HG03175 (cell line): ENCODE data around the gene MAD1L1.

Experiments used
- ATAC-seq: cut with Tn5 transposase; IDR thresholded peaks from one replicate; pipeline ENCODE4 v1.9.1; 2021; ENCODE audit warnings: mild to moderate bottlenecking, moderate library complexity; ENCODE audit not compliant: unreplicated experiment

MAD1L1 gene

GRCh38 chr7:2049782-2050510 lies 182.8 kb downstream of the MAD1L1 start:
- ATAC-seq, result no peak

GRCh38 chr7:2049111-2049781 lies 183.5 kb downstream of the MAD1L1 start:
- no peak for ATAC-seq

DNA sequence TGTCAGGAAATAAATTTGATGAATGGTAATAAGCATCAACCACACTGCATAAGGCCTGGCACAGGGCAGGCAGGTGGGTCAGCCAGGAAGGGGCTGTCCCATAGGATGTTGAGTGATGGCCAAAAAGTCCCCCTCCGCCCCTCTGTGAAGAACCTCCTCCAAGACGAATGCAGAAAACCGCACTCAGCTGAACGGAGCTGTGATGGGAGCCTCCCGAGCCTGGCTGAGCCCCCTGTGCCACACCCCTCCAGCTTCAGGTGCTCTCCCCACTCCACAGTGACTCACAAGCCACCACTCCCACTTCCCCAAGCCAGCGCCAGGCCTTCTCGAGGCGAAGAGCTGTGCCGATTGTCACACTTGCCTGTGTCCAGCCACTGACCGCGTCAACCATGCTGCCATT lies 184.2 kb downstream of the MAD1L1 start:
- ATAC-seq, result no peak

- no peak for ATAC-seq
These were observed 184.7 kb downstream of the MAD1L1 start for GRCh38 chr7:2048006-2048405.

DNA sequence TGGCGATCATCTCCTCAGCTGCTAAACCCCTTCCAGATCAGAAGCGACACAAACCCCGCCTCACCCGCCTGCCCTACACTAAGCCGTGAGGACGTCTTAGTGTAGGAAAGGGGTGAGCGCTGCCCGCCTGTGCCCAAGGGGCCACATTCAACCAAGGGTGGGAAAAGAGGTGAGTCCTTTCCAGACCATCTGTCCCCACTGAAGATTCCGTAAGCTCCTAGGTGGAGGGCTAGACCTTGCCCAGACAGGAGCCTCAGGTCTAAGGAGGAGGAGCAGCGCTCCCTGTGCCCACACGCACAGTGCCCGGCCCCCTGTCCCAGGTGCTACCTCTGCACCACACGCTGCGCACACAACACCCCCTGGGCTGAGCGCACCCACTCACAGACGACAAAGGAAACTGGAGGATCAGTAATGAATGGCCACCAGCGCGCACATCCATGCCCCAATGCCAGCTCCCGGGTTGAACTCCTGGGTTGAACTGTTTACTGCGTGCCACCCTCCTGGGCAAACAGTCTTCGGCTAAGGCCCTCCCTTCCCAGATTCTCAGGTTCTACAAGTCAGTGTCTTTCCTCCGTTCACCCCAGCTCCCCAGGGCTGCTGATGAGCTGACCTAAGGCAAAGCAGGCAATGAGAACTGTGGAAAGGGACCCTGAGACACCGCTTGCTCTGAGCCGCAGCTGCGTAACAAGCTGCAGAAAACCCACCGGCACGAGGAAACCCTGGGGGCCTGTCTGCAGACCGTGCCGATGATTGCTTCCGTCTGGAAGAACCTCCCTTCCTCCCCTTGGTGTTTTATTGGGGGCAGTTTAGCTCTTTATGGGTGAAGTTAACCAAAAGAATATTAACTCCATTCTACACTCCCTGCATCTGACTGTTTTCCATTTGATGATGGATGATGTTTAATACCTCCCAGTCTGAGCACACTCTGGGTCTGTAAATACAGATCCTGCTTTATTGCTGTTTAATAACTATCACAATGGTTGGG lies 185.9 kb downstream of the MAD1L1 start:
- no peak for ATAC-seq

DNA sequence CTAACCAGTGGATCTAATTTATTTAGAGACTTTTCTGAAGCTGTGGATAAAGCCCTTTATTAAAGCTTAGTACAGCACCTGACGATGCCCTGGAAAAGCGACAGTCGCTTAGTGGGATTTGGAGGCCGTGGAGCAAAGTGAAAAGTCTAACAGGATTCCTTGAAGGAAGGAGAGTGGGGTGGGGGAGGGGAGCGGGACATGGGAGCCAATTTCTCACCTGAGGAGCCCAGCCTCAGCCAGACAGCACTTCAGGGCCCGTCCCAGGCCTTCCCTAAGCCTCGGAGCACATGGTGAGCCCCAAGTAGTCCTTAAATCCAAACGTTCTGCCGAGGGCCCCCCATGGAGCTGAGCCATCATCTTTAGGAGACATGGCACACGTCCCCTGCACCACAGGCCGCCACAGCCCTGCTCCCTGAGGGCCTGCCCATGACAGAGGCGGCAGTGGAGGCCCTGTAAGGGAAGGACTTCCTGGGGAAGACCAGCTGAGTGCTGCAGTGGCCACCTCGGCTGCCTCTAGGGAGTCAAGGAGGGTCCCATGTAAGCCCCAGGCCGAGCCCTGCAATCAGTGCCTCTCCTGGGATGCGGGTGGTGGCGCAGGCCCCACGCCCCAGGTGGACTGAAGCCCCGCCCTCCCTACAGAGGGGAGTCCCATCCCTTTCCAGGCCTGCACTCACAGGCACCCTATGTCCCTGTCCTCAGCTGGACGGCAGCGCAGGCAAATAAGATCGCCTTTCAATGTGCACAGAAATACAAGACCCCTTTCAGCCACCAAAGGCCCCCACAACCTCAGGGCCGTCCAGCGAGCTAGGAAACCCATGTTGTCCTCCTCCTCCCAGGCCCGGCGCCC lies 187.0 kb downstream of the MAD1L1 start:
- ATAC-seq, result no peak

DNA sequence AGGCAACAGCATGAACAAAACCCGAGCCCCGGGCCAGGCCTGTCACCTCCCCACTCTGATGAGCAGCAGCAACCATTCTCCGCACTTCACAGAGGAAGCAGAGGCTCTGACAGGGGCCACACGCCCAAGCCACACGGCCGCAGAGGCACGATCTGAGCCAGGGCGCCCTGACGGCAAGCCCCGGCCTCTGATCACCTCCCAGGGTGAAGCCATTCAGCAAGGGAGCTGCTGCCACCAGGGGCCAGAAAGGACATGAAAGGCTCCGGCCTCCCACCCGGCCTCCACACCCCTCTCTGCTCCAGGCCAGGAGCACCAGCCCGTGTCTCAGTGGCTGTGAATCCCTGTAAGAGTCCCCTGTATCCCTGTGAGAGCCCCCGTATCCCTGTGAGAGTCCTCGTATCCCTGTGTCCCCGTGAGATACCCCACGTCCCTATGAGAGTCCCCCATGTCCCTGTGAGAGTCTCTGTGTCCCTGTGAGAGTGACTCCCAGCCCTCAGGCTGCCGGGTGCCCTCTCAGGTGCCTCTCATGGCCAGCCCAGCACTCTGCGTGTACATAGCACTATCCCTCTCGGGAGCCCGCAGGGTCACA lies 187.8 kb downstream of the MAD1L1 start:
- ATAC-seq, result no peak

DNA sequence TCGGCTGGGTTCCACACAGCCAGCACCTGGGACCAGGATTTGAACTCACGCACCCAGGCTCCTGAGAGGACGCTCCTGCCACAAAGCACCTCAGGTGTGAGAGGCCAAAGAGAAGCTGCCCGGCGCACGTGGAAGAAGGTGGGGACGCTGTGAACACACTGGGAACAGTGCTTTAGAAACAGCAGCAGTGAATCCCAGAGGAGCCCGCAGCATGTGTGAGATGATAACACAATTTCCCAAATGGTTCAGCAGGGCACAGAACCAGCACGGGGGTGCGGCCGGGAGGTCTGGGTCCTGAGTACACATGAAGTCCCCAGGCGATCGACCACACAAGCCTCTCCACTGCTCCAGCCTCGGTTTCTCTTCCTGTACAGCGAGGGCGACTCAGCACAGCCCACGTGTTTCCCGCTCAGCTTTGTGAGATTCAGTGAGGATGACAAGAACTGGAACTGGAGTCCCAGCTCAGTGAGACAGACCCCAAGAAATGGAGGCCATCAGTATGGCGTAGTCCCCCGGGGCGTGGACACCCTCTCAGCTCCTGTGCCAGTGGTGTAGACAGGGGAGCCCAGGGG lies 188.3 kb downstream of the MAD1L1 start:
- ATAC-seq, result no peak

DNA sequence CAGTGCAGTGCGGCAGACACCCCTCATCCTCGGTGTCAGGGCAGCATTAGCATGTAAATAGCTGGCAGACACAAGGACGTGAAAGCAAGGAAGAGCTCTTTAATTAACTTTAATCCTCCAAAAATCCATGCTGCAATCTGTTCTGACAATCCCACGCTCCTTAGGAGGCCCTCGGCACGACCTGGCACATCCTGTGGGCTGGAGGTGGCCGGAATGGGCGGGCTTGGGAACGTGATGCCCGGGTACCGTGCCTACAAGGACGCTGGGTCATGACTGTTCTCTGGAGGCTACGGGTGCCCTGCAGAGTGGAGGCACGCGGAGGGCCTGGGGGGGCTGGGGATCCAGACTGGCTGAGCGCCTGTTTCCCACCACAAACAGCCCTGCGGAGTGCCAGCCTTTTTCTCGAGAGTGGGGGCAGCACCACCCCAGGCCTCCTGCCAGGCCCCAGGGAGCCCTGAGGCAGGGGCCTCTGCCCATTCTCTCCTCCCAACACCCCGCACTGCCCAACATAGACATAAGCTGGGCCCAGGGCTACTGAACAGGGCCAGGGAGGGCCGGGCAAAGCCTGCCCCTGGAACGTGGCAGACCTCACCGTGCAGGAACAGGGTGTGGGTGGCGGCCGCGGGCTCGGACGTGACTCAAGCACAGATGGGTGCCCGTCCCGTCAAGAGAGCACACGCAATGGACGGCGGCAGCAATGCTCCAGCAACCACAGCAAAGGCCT lies 189.3 kb downstream of the MAD1L1 start:
- no peak for ATAC-seq

DNA sequence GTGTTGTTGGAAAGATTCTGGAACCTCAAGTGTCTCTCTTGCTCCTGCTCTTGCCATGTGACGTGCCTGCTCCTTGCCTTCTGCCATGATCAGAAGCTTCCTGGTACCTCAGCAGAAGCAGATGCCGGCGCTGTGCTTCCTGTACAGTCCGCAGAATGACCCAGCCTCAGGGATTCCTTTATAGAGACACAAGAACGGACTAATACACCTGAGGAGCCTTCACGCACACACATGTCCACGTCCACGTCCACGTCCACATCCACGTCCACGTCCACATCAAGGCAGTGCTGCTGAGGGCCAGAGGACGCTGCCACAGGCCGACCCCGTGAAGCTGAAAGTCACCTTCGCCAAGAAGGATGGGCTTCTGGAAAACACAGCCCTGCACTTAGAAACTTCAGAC lies 190.1 kb downstream of the MAD1L1 start:
- no peak for ATAC-seq

GRCh38 chr7:2041496-2042367 lies 191.0 kb downstream of the MAD1L1 start:
- no peak for ATAC-seq

DNA sequence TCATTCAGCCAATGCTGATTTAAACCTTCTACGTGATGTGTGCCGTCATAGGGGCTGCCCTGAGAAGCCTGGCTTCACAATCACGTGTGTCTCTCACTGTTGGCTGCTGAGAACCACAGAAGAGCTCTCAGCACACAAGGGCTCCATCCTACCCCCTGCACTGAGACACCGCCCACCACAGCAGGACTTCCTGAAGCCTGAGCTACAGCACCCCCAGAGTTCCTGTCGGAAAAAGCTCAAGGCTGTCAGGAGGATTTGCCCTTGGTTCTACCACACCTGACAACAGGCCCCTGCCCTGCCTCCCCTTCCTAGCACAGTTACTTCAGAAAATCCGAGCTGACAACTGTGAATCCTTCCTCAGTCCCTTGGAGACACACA lies 191.9 kb downstream of the MAD1L1 start:
- no peak for ATAC-seq

DNA sequence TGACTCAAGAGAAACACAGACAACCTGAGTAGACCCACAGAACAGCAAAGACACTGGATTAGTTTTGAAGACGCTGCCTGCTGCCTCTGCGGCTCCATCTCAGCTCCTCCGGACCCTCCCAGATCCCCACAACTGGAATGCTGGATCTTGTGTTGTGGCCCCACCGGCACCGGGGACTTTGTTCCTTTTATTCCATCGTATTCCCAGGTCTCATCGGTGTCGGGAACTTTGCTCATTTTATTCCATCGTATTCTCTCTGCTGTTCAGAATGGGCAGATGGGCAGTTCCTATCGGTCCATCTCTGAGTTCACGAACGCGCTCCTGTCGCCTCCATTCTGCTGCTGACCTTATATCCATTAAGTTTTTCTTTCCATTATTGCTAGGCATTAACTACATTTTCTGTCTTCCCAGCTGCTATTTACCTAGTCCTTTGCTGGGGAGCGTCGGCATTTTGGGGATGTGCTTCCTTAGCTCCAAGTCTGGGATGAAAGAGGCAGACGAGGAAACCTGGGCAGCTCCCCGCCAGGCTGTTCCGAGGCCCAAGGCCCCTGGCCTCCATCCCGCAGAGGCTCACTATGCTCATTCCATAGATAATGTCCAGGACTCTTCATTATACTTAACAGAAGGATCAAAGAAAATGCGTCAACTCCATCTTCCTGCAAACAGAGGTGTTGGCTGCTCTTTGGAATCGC lies 192.4 kb downstream of the MAD1L1 start:
- no peak for ATAC-seq

DNA sequence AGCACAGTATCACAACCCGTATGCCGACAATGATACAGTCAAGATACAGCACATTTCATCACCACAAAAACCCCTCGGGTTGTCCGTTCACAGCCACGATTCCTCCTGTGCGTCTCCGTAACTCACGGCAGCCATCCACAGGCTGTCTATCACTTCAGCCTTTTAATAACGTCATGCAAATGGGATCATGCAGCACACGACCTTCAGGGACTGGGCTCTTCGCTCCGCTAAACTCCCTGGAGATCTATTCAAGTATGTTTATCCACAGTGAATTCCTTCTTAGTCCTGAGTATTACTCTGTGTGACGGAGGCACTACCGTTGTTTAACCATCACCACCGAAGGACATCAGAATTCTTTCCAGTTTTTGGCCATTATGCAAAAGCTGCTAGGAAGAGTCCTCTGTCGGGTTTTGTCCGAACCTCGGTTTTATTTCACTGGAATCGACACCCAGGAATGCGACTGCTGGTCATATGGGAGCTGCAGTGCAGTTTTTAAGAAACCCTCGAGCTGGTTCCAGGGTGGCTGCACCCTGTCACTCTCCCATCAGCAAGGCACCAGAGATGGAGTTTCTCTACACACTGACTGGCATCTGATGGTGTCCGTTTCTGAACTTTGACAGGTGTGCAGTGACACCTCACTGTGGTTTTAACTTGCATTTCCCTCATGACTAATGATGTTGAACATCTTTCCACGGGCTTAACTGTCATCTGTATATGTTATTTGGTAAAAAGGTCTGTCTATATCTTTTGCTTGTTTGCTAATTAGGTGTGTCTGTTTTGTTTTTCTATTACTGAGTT lies 193.6 kb downstream of the MAD1L1 start:
- no peak for ATAC-seq

GRCh38 chr7:2037808-2038522 lies 194.8 kb downstream of the MAD1L1 start:
- peak; percentile 60 for ATAC-seq

DNA sequence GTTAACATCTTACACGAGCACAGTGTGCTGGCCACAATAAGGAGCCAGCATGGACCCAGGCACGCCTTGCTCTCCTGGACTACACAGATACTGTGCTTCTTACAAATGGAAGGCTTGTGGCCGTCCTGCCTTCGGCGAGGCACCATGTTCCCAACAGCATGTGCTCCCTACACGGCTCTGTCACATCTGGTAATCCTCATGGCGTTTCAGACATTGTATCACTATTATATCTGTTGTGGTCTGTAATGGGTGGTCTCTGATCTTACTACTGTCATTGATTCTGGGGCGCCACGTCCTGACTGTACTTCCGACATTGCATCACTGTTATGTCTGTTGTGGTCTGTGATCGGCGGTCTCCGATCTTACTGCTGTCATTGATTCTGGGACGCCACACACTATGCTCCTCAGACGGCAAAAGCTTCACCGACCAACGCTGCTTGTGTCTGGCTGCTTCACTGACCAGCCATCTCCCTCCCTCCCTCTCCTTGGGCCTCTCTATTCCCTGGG lies 195.4 kb downstream of the MAD1L1 start:
- ATAC-seq, result no peak
